HG03565 (cell line): Measurements from ENCODE around the gene ARFIP1.
"Not testable (repeated sequence)": the region's sequence is repeated elsewhere in the genome, so short reads cannot be mapped to it uniquely, and the experiment has no call there.

Experiments
- ATAC-seq: cut with Tn5 transposase; IDR thresholded peaks from one replicate; pipeline ENCODE4 v1.9.1; 2021; ENCODE audit warnings: mild to moderate bottlenecking, moderate library complexity; ENCODE audit not compliant: unreplicated experiment

ARFIP1 gene

DNA sequence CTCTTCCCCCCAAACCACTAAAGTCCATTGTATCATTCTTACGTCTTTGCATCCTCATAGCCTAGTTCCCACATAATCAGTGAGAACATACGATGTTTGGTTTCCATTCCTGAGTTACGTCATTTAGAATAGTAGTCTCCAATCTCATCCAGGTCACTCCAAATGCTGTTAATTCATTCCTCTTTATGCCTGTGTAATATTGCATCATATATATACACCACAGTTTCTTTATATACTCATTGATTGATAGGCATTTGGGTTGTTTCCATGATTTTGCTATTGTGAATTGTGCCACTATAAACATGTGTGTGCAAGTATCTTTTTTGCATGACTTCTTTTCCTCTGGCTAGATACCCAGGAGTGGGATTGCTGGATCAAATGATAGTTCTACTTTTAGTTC, 57.2 kb downstream of the ARFIP1 start:
- ATAC-seq, result no peak

GRCh38 chr4:152839729-152840128, 60.0 kb downstream of the ARFIP1 start:
- ATAC-seq, result not testable (repeated sequence)

GRCh38 chr4:152843481-152844090, 63.8 kb downstream of the ARFIP1 start:
- no peak for ATAC-seq

DNA sequence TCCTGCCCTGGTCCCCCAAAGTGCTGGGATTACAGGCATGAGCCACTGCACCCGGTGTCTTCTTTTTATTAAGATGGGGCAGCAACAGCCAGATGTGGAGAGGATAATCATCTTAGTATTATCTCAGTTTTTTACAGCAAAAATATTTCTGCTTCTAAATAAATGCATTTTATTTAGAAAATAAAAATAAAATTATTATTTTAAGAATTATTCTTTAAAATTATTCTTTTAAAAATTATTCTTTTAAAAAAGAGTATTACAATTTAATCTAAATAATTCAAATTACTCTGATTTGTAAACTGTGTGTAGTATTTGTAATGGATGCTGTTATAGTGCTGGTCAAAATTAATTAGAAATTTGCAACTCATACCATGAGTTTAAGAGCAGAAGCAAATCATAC, 67.6 kb downstream of the ARFIP1 start:
- ATAC-seq, result no peak

DNA sequence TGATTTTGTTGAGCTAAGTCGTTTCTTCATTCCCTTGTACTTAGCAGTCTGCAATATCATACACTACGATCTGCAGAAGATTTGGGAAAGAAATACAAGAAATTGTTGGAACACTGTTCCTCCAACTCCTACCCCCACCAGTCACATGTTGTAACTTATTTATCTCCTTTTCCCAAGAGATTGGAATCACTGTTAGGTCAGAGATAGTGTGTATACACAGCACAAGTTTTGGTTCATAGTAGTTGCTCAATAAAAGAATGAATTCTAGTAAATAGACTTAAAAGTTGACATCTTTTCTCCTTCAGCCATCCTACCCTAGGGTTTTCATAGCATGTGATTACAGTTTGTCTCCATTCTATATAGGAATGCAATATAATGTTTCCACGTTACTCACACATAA, 68.8 kb downstream of the ARFIP1 start:
- no peak for ATAC-seq

GRCh38 chr4:152849350-152849749, 69.6 kb downstream of the ARFIP1 start:
- no peak for ATAC-seq

- ATAC-seq, result no peak
Observed at GRCh38 chr4:152850377-152850776, 70.6 kb downstream of the ARFIP1 start.

DNA sequence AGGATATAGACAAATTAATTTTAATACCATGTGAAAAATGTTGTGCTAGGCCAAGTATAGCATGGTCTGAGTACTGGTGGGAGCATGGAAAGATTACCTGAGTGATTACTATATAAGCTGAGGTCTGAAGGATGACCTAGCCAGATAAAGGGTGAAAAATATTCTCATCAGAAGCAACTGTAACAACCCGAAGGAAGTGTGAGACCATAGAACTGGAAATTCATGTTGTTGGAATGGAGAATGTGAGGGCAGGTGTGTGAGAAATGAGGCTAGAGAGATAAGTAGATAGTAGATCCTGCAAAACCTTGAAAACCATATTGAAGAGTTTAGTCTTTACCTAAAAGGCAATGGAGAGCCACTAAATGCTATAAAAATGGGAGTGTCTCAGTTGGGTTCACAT, 71.5 kb downstream of the ARFIP1 start:
- ATAC-seq, result no peak

GRCh38 chr4:152853293-152853692, 73.5 kb downstream of the ARFIP1 start:
- no peak for ATAC-seq

DNA sequence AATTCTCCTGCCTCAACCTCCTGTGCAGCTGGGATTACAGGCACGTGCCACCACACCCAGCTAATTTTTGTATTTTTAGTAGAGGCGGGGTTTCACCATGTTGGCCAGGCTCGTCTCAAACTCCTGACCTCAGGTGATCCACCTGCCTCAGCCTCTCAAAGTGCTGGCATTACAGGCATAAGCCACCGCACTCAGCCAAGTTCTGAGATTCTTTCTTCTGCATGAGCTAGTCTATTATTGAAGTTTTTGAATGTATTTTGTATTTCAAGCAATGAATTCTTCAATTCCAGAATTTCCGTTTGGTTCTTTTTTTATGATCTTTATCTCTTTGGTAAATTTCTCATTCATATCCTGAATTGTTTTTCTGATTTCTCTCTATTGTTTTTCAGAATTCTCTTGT, 74.3 kb downstream of the ARFIP1 start:
- ATAC-seq, result not testable (repeated sequence)

GRCh38 chr4:152856960-152857359, 77.2 kb downstream of the ARFIP1 start:
- no peak for ATAC-seq

- no peak for ATAC-seq
Observed at GRCh38 chr4:152858934-152859333, 79.2 kb downstream of the ARFIP1 start.

GRCh38 chr4:152860046-152860445, 80.3 kb downstream of the ARFIP1 start:
- ATAC-seq, result no peak

- no peak for ATAC-seq
Observed at GRCh38 chr4:152862608-152863007, 82.9 kb downstream of the ARFIP1 start.

DNA sequence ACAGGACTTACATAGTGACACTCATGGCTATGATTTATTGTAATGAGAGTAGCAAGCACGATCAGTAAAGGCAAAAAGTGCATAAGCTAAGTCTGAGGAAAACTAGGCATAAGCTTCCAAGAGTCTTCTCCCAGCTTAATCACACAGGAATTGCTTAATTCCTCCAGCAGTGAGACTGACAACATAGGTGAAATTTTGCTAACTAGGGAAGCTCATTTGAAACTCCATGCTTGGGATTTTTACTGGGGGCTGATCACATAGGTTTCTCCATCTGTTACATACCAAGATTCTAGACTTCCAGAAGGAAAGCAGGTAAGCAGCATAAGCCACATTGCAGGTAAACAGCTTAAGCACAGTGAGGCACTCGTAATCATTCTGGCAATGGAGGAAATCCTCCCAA, 84.6 kb downstream of the ARFIP1 start:
- no peak for ATAC-seq

- not testable (repeated sequence) for ATAC-seq
Observed at GRCh38 chr4:152866432-152866993, 86.8 kb downstream of the ARFIP1 start.

GRCh38 chr4:152870606-152871005, 90.9 kb downstream of the ARFIP1 start:
- ATAC-seq, result no peak

DNA sequence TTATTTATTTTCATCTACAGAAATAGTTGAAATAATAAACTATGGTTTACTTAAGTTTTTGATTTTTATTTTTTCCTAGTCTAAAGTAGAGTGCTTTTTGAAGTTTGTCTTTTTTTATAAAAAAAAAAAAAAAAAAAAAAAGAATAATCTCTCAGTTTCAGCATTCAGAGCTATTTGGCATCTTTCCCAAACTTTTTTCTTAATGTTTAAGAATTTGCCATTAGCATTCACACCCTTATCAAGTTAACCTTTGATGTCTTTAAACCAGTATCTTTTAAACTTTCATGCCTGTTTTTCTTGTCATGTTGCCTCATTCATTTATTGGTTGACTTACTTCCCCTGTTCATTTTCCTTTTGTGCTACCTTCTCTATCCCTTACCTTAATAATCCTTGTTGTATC, 95.5 kb downstream of the ARFIP1 start:
- no peak for ATAC-seq

- no peak for ATAC-seq
Observed at GRCh38 chr4:152877868-152878267, 98.1 kb downstream of the ARFIP1 start.

DNA sequence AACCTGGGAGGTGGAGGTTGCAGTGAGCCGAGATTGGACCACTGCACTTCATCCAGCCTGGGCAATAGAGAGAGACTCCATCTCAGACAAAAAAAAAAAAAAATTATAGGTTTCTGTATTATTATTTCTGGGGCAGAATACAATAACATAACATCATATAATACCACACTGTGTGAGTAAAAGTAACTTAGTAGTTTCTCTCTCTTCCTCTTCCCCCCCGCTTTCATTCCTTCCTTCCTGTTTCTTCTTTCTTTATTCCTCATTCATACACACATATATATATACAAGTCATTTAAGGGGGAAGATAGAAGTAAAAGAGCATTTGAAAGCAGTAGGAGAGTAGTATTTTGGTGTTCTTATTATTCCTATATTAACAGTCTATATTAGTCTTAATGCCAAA, 100.5 kb downstream of the ARFIP1 start:
- ATAC-seq, result no peak

DNA sequence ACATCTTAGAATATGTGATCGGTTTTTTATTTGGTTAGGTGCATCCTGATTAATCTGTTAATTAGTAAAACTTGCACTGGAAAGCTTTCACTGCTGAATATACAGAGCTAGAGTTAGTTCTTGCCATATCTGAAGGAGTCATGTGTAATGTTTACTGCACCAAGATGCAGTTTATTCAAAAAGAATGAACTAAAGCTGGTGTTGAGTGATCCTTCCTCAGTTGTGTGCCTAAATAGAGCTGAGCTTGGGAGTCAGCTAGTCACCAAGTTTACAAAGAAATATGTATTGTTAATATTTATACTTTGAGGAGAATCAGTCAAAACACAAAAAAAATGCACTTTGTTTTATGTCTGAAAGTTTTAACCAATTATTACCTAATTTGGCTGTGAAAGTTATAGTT, 102.2 kb downstream of the ARFIP1 start:
- ATAC-seq, result no peak

DNA sequence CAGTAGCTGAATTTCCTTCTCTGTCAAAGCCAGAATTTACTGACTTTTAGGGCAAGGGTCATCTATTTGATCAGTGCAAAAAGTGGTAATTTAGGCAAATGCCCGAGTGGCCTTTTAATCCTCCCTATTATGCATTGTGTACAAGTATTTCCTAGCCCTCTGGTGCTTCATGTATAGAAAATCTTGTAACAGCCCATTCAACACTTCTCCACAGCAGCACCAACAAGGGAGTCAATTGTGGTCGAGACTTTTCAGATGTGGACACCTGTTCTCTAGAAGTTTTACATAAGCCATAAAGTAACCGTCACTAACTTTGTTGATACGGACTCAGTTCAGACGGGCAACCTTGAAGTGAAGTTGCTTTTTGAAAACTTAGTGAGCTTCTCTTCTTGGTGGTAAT, 105.4 kb downstream of the ARFIP1 start:
- ATAC-seq, result no peak

DNA sequence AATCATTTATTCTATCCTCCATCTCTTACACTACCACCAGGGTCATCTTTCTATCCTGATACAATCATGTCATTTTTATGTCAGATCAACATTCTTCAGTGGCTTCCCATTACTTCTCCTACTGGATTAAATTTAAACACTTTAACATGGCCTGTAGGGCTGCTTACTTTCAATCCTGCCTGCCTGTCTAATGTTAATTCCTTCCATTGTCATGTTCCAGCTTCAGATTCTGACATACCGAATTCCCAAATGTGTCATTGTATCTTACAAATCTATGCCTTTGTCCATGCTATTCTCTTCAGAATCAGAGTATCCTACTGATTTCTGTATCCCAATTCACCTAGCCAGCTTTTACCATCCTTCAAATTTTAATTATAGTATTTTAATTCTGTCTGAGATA, 106.4 kb downstream of the ARFIP1 start:
- no peak for ATAC-seq
